Heart left ventricle (tissue), 16 donors: ENCODE data around the gene AGPAT2. TPM values are rescaled to one million over a fixed set of nuclear protein-coding genes. Genes with fewer than 3 reads are reported as not detected.

ENCODE experiments used
- ATAC-seq, 4 donors: fragments of 200-7000 bp; cut with Tn5 transposase; one replicate each; pipeline ENCODE4 v1.9.1; 2020 to 2022; ENCODE audit warnings: moderate library complexity in 4 of 4, mild to moderate bottlenecking in 3 of 4, moderate number of reproducible peaks in 1 of 4
- DNase-seq, 5 donors: peaks; one replicate each; pipeline ENCODE4 v3.0.0-alpha.2; 2020
- H3K27ac ChIP-seq, 12 donors: fragments of 200-600 bp; sonication (generic) in 4 of 12; one replicate each; pipeline versions ENCODE4 v1.5.0 to v1.8.0; 2016 to 2022; ENCODE audit warnings: mild to moderate bottlenecking in 2 of 12
- H3K27me3 ChIP-seq, 9 donors: fragments of 200-600 bp; sonication (generic) in 2 of 9; one replicate each; pipeline versions ENCODE4 v1.5.1 to v1.8.0; 2016 to 2022; ENCODE audit warnings: mild to moderate bottlenecking in 3 of 9
- H3K36me3 ChIP-seq, 9 donors: fragments of 200-600 bp; sonication (generic) in 2 of 9; one replicate each; pipeline versions ENCODE4 v1.5.0 to v1.8.0; 2018 to 2022; ENCODE audit warnings: mild to moderate bottlenecking in 2 of 9
- H3K4me1 ChIP-seq, 12 donors: fragments of 200-600 bp; sonication (generic) in 4 of 12; one replicate each; pipeline versions ENCODE4 v1.5.0 to v1.8.0; 2016 to 2022; ENCODE audit warnings: mild to moderate bottlenecking in 3 of 12
- H3K4me3 ChIP-seq, 12 donors: fragments of 200-600 bp; sonication (generic) in 4 of 12; one replicate each; pipeline versions ENCODE4 v1.5.0 to v1.8.0; 2017 to 2022; ENCODE audit warnings: mild to moderate bottlenecking in 9 of 12, moderate library complexity in 4 of 12
- H3K9me3 ChIP-seq, 12 donors: fragments of 200-600 bp; sonication (generic) in 4 of 12; one replicate each; pipeline versions ENCODE4 v1.5.0 to v1.8.0; 2016 to 2022; ENCODE audit warnings: mild to moderate bottlenecking in 1 of 12
- POLR2A ChIP-seq, 2 donors: fragments of 450-650 bp; IDR thresholded peaks; one replicate each; pipeline ENCODE4 v1.6.1; 2017; ENCODE audit warnings: antibody characterized with exemption in 2 of 2, mild to moderate bottlenecking in 2 of 2, moderate library complexity in 2 of 2
- WGBS, 4 donors: extraction: QIAGEN DNeasy Blood & Tissue Kit in 2 of 4; methylation state at CpG; one replicate each; pipeline versions ENCODE4 v1.1.5 to v1.1.7; 2013 to 2018; 5-methylcytosine and 5-hydroxymethylcytosine counted together
- intact Hi-C, 10 donors: fragments of 100-400 bp; cut with DNase I; formaldehyde crosslinking; loops; one replicate each; pipeline versions ENCODE4 v1.11.1 to v1.14.2; 2022
- polyA plus RNA-seq, 2 donors: library from polyadenylated mRNA; stranded (reverse); fragments of 200-250 nt; gene quantifications; one replicate each; pipeline ENCODE4 v1.2.3, GENCODE V29; 2013
- total RNA-seq, 9 donors: library from RNA; depleted of rRNA in 2 of 9; stranded (reverse); fragments of >200 nt in 2 of 9; fragmentation: NEBNext Ultra II Directional in 3 of 9; extraction: Animal tissue kit (Norgen Biotek cat#: 25700) in 3 of 9; gene quantifications; one replicate each; pipeline versions ENCODE4 v1.1.0 to v1.2.4, GENCODE V29; 2016 to 2023
- TF ChIP-seq, protein P1 (sequence below), 12 donors: fragments of 200-600 bp; sonication (generic) in 4 of 12; IDR thresholded peaks; one replicate each; pipeline versions ENCODE4 v1.5.0 to v1.8.0; 2018 to 2022; ENCODE audit warnings: antibody characterized with exemption in 12 of 12, mild to moderate bottlenecking in 5 of 12
- donor health status: ischemic (EF 13 %, LVEDD 7.1; RV severe dilation, severe dysfunction).
- donor health status: healthy with polysubstance abuse.
- donor health status: DM: no; HTN: yes; CAD: no.
- donor health status: DM: no; HTN: no; CAD: no.
- donor health status: ischemic (EF 25% LVEDD 6.9; RV normal size, moderate dysfunction).
- donor health status: ischemic (EF 25% LVEDD 5.7; RV mildly dilated, moderate dysfunction).
- donor health status: healthy.
- donor health status: DM: yes; HTN: yes; CAD: no.
- donor health status: ischemic (EF 35%, LVEDD 5.7; RV mildly dilated, moderate dysfunction).
- donor health status: nonischemic (EF 11% LVEDD 7.7; RV severe dilation, severe dysfunction).
- donor health status: DM: yes; HTN: yes; CAD: no.
- donor health status: PGD.
- donor health status: ischemic (EF 29% LVEDD 5.4; RV normal size, mild dysfunction).
- donor health status: nonischemic (EF 23%, LVEDD 6.1; RV moderate dilation, normal function).

The AGPAT2 gene
- total and polyA plus RNA-seq, 11 donors = 52.4 to 122 (median 69.3) TPM

DNA sequence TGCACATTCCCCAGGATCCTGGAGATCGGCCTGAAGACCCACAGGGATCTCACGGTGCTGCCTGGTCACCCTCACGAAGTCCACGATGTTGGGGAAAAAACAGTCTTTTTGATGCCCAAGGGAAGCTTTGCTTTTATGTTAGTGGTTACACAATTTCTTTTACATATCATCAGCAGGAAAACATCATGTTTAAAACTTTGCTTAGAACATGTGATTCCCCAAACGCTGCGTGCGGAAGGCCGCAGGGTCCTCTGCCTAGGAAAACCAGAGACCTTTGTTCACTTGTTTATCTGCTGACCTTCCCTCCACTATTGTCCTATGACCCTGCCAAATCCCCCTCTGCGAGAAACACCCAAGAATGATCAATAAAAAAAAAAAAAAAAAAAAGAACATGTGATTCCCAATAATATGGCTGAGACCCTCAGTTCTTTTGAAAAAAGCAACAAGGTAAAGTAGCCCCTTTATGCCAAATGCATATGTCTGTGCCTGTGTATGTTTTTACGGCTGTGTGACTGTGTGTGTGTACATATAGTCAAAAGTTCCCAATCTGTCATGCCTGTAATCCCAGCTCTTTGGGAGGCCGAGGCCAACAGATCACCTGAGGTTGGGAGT, 11.5 kb upstream of the AGPAT2 start:
- no peak overlapping the region for H3K4me3 ChIP-seq
- peaks cover 0 to 32% (median 10%) of the 10 kb centered on the region in 12 donors for H3K4me1 ChIP-seq
- H3K9me3 ChIP-seq = no peaks in the 10 kb centered on the region
- TF ChIP-seq, protein P1, sequence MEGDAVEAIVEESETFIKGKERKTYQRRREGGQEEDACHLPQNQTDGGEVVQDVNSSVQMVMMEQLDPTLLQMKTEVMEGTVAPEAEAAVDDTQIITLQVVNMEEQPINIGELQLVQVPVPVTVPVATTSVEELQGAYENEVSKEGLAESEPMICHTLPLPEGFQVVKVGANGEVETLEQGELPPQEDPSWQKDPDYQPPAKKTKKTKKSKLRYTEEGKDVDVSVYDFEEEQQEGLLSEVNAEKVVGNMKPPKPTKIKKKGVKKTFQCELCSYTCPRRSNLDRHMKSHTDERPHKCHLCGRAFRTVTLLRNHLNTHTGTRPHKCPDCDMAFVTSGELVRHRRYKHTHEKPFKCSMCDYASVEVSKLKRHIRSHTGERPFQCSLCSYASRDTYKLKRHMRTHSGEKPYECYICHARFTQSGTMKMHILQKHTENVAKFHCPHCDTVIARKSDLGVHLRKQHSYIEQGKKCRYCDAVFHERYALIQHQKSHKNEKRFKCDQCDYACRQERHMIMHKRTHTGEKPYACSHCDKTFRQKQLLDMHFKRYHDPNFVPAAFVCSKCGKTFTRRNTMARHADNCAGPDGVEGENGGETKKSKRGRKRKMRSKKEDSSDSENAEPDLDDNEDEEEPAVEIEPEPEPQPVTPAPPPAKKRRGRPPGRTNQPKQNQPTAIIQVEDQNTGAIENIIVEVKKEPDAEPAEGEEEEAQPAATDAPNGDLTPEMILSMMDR (IDR thresholded peaks at IDR 0.05) = no peak
- TF ChIP-seq POLR2A (IDR thresholded peaks at IDR 0.05) = no peak
- H3K27ac ChIP-seq = no peak overlapping the region
- 90 to 93% (median 92%) methylated on average over 10 to 11 of the region's 11 CpGs for WGBS, 4 donors
- H3K36me3 ChIP-seq = no peaks in the 10 kb centered on the region
- ATAC-seq (no peak), DNase-seq (no peak)
- H3K27me3 ChIP-seq = peaks cover 0 to 18% (median 3%) of the 10 kb centered on the region in 9 donors
- intact Hi-C loops = loop anchor here in 2 of 10 donors (10.0 kb wide), 1 partner anchor 214 kb away; the partner anchor contains the start of gene SEC16A (in 2 of the 2)

GRCh38 chr9:136697821-136698526, 10.7 kb upstream of the AGPAT2 start:
- H3K4me3 ChIP-seq = no peak overlapping the region
- no peaks in the 10 kb centered on the region for H3K36me3 ChIP-seq
- intact Hi-C loops = loop anchor here in 2 of 10 donors (10.0 kb wide), 1 partner anchor 213 kb away; the partner anchor contains the start of gene SEC16A (in 2 of the 2)
- H3K27me3 ChIP-seq = peaks cover 0 to 18% (median 3%) of the 10 kb centered on the region in 9 donors
- TF ChIP-seq, protein P1 (IDR thresholded peaks at IDR 0.05) = no peak
- no peak for TF ChIP-seq POLR2A (IDR thresholded peaks at IDR 0.05)
- ATAC-seq (no peak), DNase-seq (no peak)
- H3K9me3 ChIP-seq = no peaks in the 10 kb centered on the region
- peak overlapping the region in 1 of 12 donors; percentile 42 for H3K27ac ChIP-seq
- 78 to 81% (median 79%) methylated on average over 20 of the region's 20 CpGs for WGBS, 4 donors
- peaks cover 0 to 34% (median 15%) of the 10 kb centered on the region in 12 donors for H3K4me1 ChIP-seq

GRCh38 chr9:136697146-136697820, 10.0 kb upstream of the AGPAT2 start:
- Histone ChIP-seq H3K9me3 (no peaks in the 10 kb centered on the region), H3K27ac (no peak overlapping the region), H3K4me3 (no peak overlapping the region), H3K4me1 (peaks cover 0 to 34% (median 15%) of the 10 kb centered on the region in 12 donors), H3K36me3 (no peaks in the 10 kb centered on the region), H3K27me3 (peaks cover 0 to 18% (median 3%) of the 10 kb centered on the region in 9 donors)
- DNase-seq (peak in 2 of 5 donors; percentile 20 to 28), ATAC-seq (no peak)
- no peak for TF ChIP-seq POLR2A (IDR thresholded peaks at IDR 0.05)
- TF ChIP-seq, protein P1 (IDR thresholded peaks at IDR 0.05) = no peak
- intact Hi-C loops = loop anchor here in 2 of 10 donors (10.0 kb wide), 1 partner anchor 212 kb away; the partner anchor contains the start of gene SEC16A (in 2 of the 2)
- WGBS, 4 donors = 49 to 72% (median 64%) methylated on average over 13 to 23 of the region's 23 CpGs
